OCI-LY1 (cell line): ENCODE measurements around the gene CREB3L1.
"Not testable (repeated sequence)": the region's sequence is repeated elsewhere in the genome, so short reads cannot be mapped to it uniquely, and the experiment has no call there.

Source experiments
- H2AFZ ChIP-seq: fragments of 200-600 bp; sonication (generic), shearing (Covaris generic); 2 replicates; pipeline ENCODE4 v1.6.0; 2014; ENCODE audit warnings: antibody characterized with exemption, mild to moderate bottlenecking, low read length
- H3F3A ChIP-seq: fragments of 200-600 bp; sonication (generic), shearing (Covaris generic); 2 replicates; pipeline ENCODE4 v1.6.0; 2014; ENCODE audit warnings: mild to moderate bottlenecking, antibody characterized with exemption, low read length, moderate library complexity; ENCODE audit not compliant: insufficient read depth
- H3K27ac ChIP-seq: fragments of 200-600 bp; sonication (generic); 2 replicates; pipeline ENCODE4 v1.5.1; 2014; ENCODE audit warnings: low read length, mixed run types, mild to moderate bottlenecking, low read depth; ENCODE audit not compliant: poor library complexity, severe bottlenecking
- H3K27me3 ChIP-seq: fragments of 200-600 bp; sonication (generic); 2 replicates; pipeline ENCODE4 v1.6.0; 2014; ENCODE audit warnings: antibody characterized with exemption, mild to moderate bottlenecking, low read length, moderate library complexity; ENCODE audit not compliant: insufficient read depth
- H3K36me3 ChIP-seq: fragments of 200-600 bp; sonication (generic); 2 replicates; pipeline ENCODE4 v1.6.1; 2014; ENCODE audit warnings: mild to moderate bottlenecking, antibody characterized with exemption, low read length, moderate library complexity, mixed read lengths; ENCODE audit not compliant: insufficient read depth
- H3K4me1 ChIP-seq: fragments of 200-600 bp; sonication (generic); 2 replicates; pipeline ENCODE4 v1.5.1; 2014; ENCODE audit warnings: mild to moderate bottlenecking, low read length, moderate library complexity; ENCODE audit not compliant: insufficient read depth, severe bottlenecking
- H3K4me2 ChIP-seq: fragments of 200-600 bp; sonication (generic), shearing (Covaris generic); 2 replicates; pipeline ENCODE4 v1.6.1; 2014; ENCODE audit warnings: low read length
- H3K4me3 ChIP-seq: fragments of 200-600 bp; sonication (generic); 2 replicates; pipeline ENCODE4 v1.5.1; 2014; ENCODE audit warnings: low read length, low read depth, mild to moderate bottlenecking, mixed read lengths; ENCODE audit not compliant: poor library complexity, severe bottlenecking
- H3K79me2 ChIP-seq: fragments of 200-600 bp; shearing (Covaris generic); 2 replicates; pipeline ENCODE4 v1.6.1; 2016; ENCODE audit warnings: mixed run types, low read length, mixed read lengths; ENCODE audit not compliant: insufficient read depth
- H3K9ac ChIP-seq: fragments of 200-600 bp; sonication (generic), shearing (Covaris generic); 2 replicates; pipeline ENCODE4 v1.6.1; 2014; ENCODE audit warnings: mild to moderate bottlenecking, low read length, mixed read lengths
- H3K9me2 ChIP-seq: fragments of 200-600 bp; sonication (generic), shearing (Covaris generic); 2 replicates; pipeline ENCODE4 v1.6.1; 2014; ENCODE audit warnings: low read depth, mild to moderate bottlenecking, low read length, mixed read lengths
- H3K9me3 ChIP-seq: fragments of 200-600 bp; shearing (Covaris generic); 2 replicates; pipeline ENCODE4 v1.6.1; 2014; ENCODE audit warnings: low read length, mixed read lengths
- H4K20me1 ChIP-seq: fragments of 200-600 bp; sonication (generic), shearing (Covaris generic); 2 replicates; pipeline ENCODE4 v1.6.0; 2016; ENCODE audit warnings: mild to moderate bottlenecking, low read length; ENCODE audit not compliant: insufficient read depth
- CTCF ChIP-seq: fragments of 200-600 bp; sonication (generic), shearing (Covaris generic); IDR thresholded peaks from 2 replicates; pipeline ENCODE4 v1.5.1; 2017; ENCODE audit warnings: mild to moderate bottlenecking, antibody characterized with exemption, low read length, moderate library complexity, mixed read lengths
- EZH2 ChIP-seq: fragments of 200-600 bp; sonication (generic), shearing (Covaris generic); IDR thresholded peaks from 2 replicates; pipeline ENCODE4 v1.8.0; 2017; ENCODE audit warnings: borderline replicate concordance, mixed run types, mild to moderate bottlenecking, antibody characterized with exemption, low read length, moderate library complexity, mixed read lengths

Gene CREB3L1

GRCh38 chr11:46254133-46254491, 23.4 kb upstream of the CREB3L1 start:
- Histone ChIP-seq H3K4me2 (no peak overlapping the region), H2AFZ (no peak overlapping the region), H3K4me1 (no peaks in the 10 kb centered on the region), H3K36me3 (no peaks in the 10 kb centered on the region), H4K20me1 (no peaks in the 10 kb centered on the region), H3K9ac (no peak overlapping the region), H3K79me2 (no peaks in the 10 kb centered on the region), H3K27me3 (peaks cover 5% of the 10 kb centered on the region; the same call in 1 of the 2 replicates), H3K4me3 (no peak overlapping the region), H3F3A (no peaks in the 10 kb centered on the region), H3K9me3 (no peaks in the 10 kb centered on the region), H3K9me2 (no peaks in the 10 kb centered on the region), H3K27ac (no peak overlapping the region)
- no peak for TF ChIP-seq EZH2
- no peak for TF ChIP-seq CTCF

- Histone ChIP-seq H3K4me2 (no peak overlapping the region), H2AFZ (no peak overlapping the region), H3F3A (no peaks in the 10 kb centered on the region), H4K20me1 (no peaks in the 10 kb centered on the region), H3K27ac (no peak overlapping the region), H3K79me2 (no peaks in the 10 kb centered on the region), H3K27me3 (0 out of 2 replicates have a peak, but pooled peaks cover 3% of the 10 kb centered on the region), H3K9ac (no peak overlapping the region), H3K9me2 (no peaks in the 10 kb centered on the region), H3K9me3 (no peaks in the 10 kb centered on the region), H3K4me3 (no peak overlapping the region), H3K4me1 (no peaks in the 10 kb centered on the region), H3K36me3 (no peaks in the 10 kb centered on the region)
- no peak for TF ChIP-seq EZH2
- no peak for TF ChIP-seq CTCF
Observed at GRCh38 chr11:46256540-46257001, 20.9 kb upstream of the CREB3L1 start.

- not testable (repeated sequence) for H3K9me2 ChIP-seq, H2AFZ ChIP-seq, H3K4me3 ChIP-seq, H3K36me3 ChIP-seq, H3K9ac ChIP-seq, H3K9me3 ChIP-seq, H3K79me2 ChIP-seq, H3K27ac ChIP-seq, H3K27me3 ChIP-seq, H3K4me1 ChIP-seq, H3F3A ChIP-seq, H4K20me1 ChIP-seq, H3K4me2 ChIP-seq
Observed at GRCh38 chr11:46259347-46259746, 18.1 kb upstream of the CREB3L1 start.

- no peak overlapping the region for H3K4me3 ChIP-seq
- no peaks in the 10 kb centered on the region for H3K9me2 ChIP-seq
- no peaks in the 10 kb centered on the region for H3K9me3 ChIP-seq
- peaks cover 3% of the 10 kb centered on the region; the same call in 1 of the 2 replicates for H3K27me3 ChIP-seq
- no peak overlapping the region for H3K4me2 ChIP-seq
- no peak overlapping the region for H3K9ac ChIP-seq
- H3K4me1 ChIP-seq: no peaks in the 10 kb centered on the region
- no peak overlapping the region for H2AFZ ChIP-seq
- H3K79me2 ChIP-seq: no peaks in the 10 kb centered on the region
- no peak overlapping the region for H3K27ac ChIP-seq
- no peaks in the 10 kb centered on the region for H3F3A ChIP-seq
- TF ChIP-seq CTCF (no peak), EZH2 (no peak)
- no peaks in the 10 kb centered on the region for H4K20me1 ChIP-seq
- H3K36me3 ChIP-seq: no peaks in the 10 kb centered on the region
Observed at GRCh38 chr11:46259971-46260560, 17.4 kb upstream of the CREB3L1 start.
